K562 (cell line): Measurements from ENCODE around the gene PRPF6. TPM values are rescaled to one million over a fixed set of nuclear protein-coding genes. Genes with fewer than 3 reads are reported as not detected.

ENCODE experiments used
- ATAC-seq: fragments of 200-7000 bp; cut with Tn5 transposase; 3 replicates; pipeline ENCODE4 v1.9.1; 2020; ENCODE audit warnings: moderate library complexity
- BruUV-seq: library from RNA; stranded (reverse); fragments of 400-500 nt; replicated peaks from 2 replicates; lab custom pipeline; 2021; lab: Mats Ljungman, UMichigan
- CTCF ChIA-PET: fragments of 300-600 bp; formaldehyde crosslinking; extraction: SDS; loops from one replicate; lab custom pipeline; 2021; ENCODE audit warnings: low intra/inter-chr PET ratio; lab: Yijun Ruan, JAX
- POLR2A ChIA-PET: fragments of 300-600, 350-650 bp; sonication (Branson Sonifier 250); formaldehyde crosslinking; extraction: SDS; loops from one replicate; lab custom pipeline; 2021; ENCODE audit warnings: antibody characterized with exemption, inconsistent platforms; lab: Yijun Ruan, JAX
- DNase-seq, 4 experiments: peaks; one replicate each; pipeline versions ENCODE4 v3.0.0 to v3.0.0-alpha.2; 2011 to 2018; ENCODE audit warnings: low spot score in 3 of 4, mixed read lengths in 3 of 4; ENCODE audit errors: extremely low read depth in 1 of 4
- FAIRE-seq: peaks from 2 replicates; lab custom pipeline; 2011; peaks lifted over from hg19 to GRCh38; lab: Jason Lieb, UNC
- H2AFZ ChIP-seq: 2 replicates; pipeline ENCODE4 v1.6.0; 2011; ENCODE audit warnings: low read depth, low read length, control low read depth, inconsistent platforms
- H3K27ac ChIP-seq: fragments of 200-600 bp; 3 replicates; pipeline ENCODE4 v1.8.0; 2011; ENCODE audit warnings: low read depth, mild to moderate bottlenecking, control low read depth, inconsistent platforms, low read length, moderate library complexity, mixed read lengths; ENCODE audit errors: extremely low read depth
- H3K27me3 ChIP-seq, 2 experiments: fragments of 300-600 bp in 1 of 2; 2 replicates in 1 of 2; 3 replicates in 1 of 2; pipeline versions ENCODE4 v1.6.0 to v1.8.0; 2011; ENCODE audit warnings: inconsistent platforms in 2 of 2, low read length in 2 of 2, mild to moderate bottlenecking in 1 of 2, mixed read lengths in 1 of 2, moderate library complexity in 1 of 2; ENCODE audit not compliant: control insufficient read depth in 2 of 2, insufficient read depth in 2 of 2
- H3K36me3 ChIP-seq: fragments of 300-600 bp; 3 replicates; pipeline ENCODE4 v1.8.0; 2011; ENCODE audit warnings: mild to moderate bottlenecking, low read length, inconsistent platforms; ENCODE audit not compliant: control insufficient read depth, insufficient read depth
- H3K4me1 ChIP-seq, 2 experiments: fragments of 200-600 bp in 1 of 2; replicated peaks in 1 of 2; 2 replicates in 1 of 2; 3 replicates in 1 of 2; pipeline versions ENCODE4 v1.5.1 to v1.8.0; 2011; ENCODE audit warnings: inconsistent platforms in 2 of 2, low read length in 2 of 2, mild to moderate bottlenecking in 1 of 2, mixed read lengths in 1 of 2, moderate library complexity in 1 of 2; ENCODE audit not compliant: control insufficient read depth in 2 of 2, insufficient read depth in 2 of 2
- H3K4me2 ChIP-seq: 2 replicates; pipeline ENCODE4 v1.6.1; 2011; ENCODE audit warnings: low read length, control low read depth, inconsistent platforms, mixed read lengths; ENCODE audit not compliant: insufficient read depth
- H3K4me3 ChIP-seq: fragments of 200-600 bp; sonication (generic), shearing (Covaris generic); 2 replicates; pipeline ENCODE4 v1.5.1; 2016; ENCODE audit warnings: control low read depth, inconsistent platforms
- H3K79me2 ChIP-seq: fragments of 200-600 bp; 3 replicates; pipeline ENCODE4 v1.8.0; 2011; ENCODE audit warnings: low read length, inconsistent platforms; ENCODE audit not compliant: control insufficient read depth, insufficient read depth
- H3K9ac ChIP-seq, 2 experiments: 2 replicates each; pipeline versions ENCODE4 v1.6.0 to v1.6.1; 2011; ENCODE audit warnings: low read depth in 2 of 2, low read length in 2 of 2, control low read depth in 1 of 2, inconsistent platforms in 1 of 2, mild to moderate bottlenecking in 1 of 2, mixed read lengths in 1 of 2; ENCODE audit not compliant: insufficient read depth in 1 of 2
- H3K9me1 ChIP-seq: one replicate; pipeline ENCODE4 v1.6.0; 2011; ENCODE audit warnings: inconsistent platforms, mild to moderate bottlenecking, low read length, moderate library complexity; ENCODE audit not compliant: control insufficient read depth, insufficient read depth
- H3K9me3 ChIP-seq: replicated peaks from 2 replicates; pipeline ENCODE4 v1.5.1; 2011; ENCODE audit warnings: low read depth, low read length, inconsistent platforms; ENCODE audit not compliant: control insufficient read depth, insufficient read depth
- H4K20me1 ChIP-seq: replicated peaks from 2 replicates; pipeline ENCODE4 v1.6.1; 2011; ENCODE audit warnings: low read length, inconsistent platforms, mixed read lengths; ENCODE audit not compliant: control insufficient read depth, insufficient read depth
- MYC ChIP-seq, 2 experiments: fragments of 250-450 bp in 1 of 2; sonication (Bioruptor Pico) in 1 of 2; IDR thresholded peaks; 2 replicates each; pipeline versions ENCODE4 v1.5.1 to v1.6.1; 2012 to 2021; ENCODE audit warnings: low read depth in 2 of 2, borderline replicate concordance in 1 of 2, improper control_type of control experiment in 1 of 2, low read length in 1 of 2, mild to moderate bottlenecking in 1 of 2, moderate library complexity in 1 of 2
- POLR2G ChIP-seq: fragments of 200-400 bp; formaldehyde crosslinking; IDR thresholded peaks from 2 replicates; pipeline ENCODE4 v1.6.1; 2017; ENCODE audit warnings: low read depth, mild to moderate bottlenecking, antibody characterized with exemption, low read length, moderate library complexity
- RBM22 ChIP-seq: fragments of 200-400 bp; formaldehyde crosslinking; IDR thresholded peaks from 2 replicates; pipeline ENCODE4 v1.6.1; 2018; ENCODE audit warnings: low read length, low read depth; ENCODE audit not compliant: poor library complexity, severe bottlenecking
- WGBS: fragments of 100-300 bp; shearing (Covaris generic); methylation state at CpG from one replicate; pipeline ENCODE4 v1.1.6; 2016; ENCODE audit warnings: low coverage, mixed read lengths; ENCODE audit not compliant: insufficient coverage; ENCODE audit errors: missing lambda C conversion rate; 5-methylcytosine and 5-hydroxymethylcytosine counted together
- in situ Hi-C: fragments of 300-500 bp; cut with MboI; formaldehyde crosslinking; loops from 4 replicates; pipeline ENCODE4 v1.15.0; 2018; ENCODE audit warnings: inconsistent platforms, mixed read lengths
- intact Hi-C: fragments of 100-400 bp; cut with micrococcal nuclease; formaldehyde crosslinking; loops from 2 replicates; pipeline ENCODE4 v1.14.2; 2022
- polyA plus RNA-seq, 8 experiments: library from polyadenylated mRNA; depleted of rRNA in 4 of 8; stranded (reverse) in 5 of 8; unstranded in 3 of 8; fragments of >200 nt; fragmentation: Nextera tagmentation in 2 of 8; fragmentation: Illumina TruSeq in 1 of 8; extraction: Ambion mirVana in 2 of 8; extraction: Trizol in 1 of 8; gene quantifications; 2 replicates each; pipeline versions ENCODE4 v1.2.1 to v1.2.3, GENCODE V29; 2011 to 2014; ENCODE audit warnings: inconsistent platforms in 1 of 8, missing spikeins in 1 of 8
- total RNA-seq, 7 experiments: library from RNA; depleted of rRNA in 6 of 7; stranded (reverse); fragments of >200 nt in 6 of 7; fragmentation: Illumina TruSeq in 2 of 7; extraction: Trizol in 2 of 7; gene quantifications; 2 replicates each; pipeline versions ENCODE4 v1.2.1 to v1.2.3, GENCODE V29; 2011 to 2021; ENCODE audit warnings: low replicate concordance in 1 of 7
- TF ChIP-seq, protein P1 (sequence below), 2 experiments: fragments of 450-650 bp in 1 of 2; sonication (generic) in 1 of 2; formaldehyde crosslinking; conservative IDR thresholded peaks; 2 replicates each; pipeline versions ENCODE4 v1.4.0 to v1.8.1; 2020 to 2022; ENCODE audit warnings: mild to moderate bottlenecking in 1 of 2, missing genetic modification reagents in 1 of 2

PRPF6 gene
- total and polyA plus RNA-seq, 9 of the 15 experiments (the other 6 are each of a cell fraction or from before 2014, with no cell fraction given), result 4.2 to 83.2 (median 59.9) TPM

DNA sequence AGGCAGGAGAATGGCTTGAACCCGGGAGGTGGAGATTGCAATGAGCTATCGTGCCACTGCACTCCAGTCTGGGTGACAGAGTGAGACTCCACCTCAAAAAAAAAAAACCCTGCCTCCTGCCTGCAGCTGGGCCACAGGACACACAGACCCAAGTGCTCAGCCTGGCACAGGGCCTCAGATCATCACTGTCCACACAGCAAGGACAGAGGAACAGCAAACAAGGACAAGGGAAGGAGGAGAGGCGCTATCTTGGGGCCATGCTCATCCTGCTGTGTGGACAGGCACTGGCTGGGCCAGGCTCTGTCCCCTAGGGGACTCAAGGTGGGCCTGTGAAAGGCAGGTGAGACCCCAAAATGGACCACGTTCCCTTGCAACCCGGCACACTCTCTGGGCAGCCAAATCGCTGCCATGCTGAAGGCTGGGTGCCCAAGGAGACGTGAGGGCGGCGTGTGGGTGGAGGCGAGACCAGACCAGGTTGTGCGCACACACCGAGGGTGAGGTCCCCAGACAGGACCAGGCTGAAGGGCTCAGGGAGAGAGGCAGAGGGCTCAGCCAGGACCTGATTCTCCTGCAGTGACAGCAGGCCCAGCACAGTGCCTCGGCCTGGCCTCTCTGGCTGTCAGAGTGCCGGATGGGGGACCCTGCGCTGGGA, 33.8 kb upstream of the PRPF6 start:
- H3K4me3 ChIP-seq, result no peak overlapping the region
- no TSS peak for BruUV-seq

More for the DNA sequence above, 33.8 kb upstream of the PRPF6 start:
- TF ChIP-seq, protein P1, sequence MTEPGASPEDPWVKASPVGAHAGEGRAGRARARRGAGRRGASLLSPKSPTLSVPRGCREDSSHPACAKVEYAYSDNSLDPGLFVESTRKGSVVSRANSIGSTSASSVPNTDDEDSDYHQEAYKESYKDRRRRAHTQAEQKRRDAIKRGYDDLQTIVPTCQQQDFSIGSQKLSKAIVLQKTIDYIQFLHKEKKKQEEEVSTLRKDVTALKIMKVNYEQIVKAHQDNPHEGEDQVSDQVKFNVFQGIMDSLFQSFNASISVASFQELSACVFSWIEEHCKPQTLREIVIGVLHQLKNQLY (CRISPR knock-in tag; conservative IDR thresholded peaks at IDR 0.05), result no peak
- TF ChIP-seq MYC (IDR thresholded peaks at IDR 0.05; ENCODE audit: low read depth, low read length) (no peak), MYC (CRISPR knock-in tag; IDR thresholded peaks at IDR 0.05; ENCODE audit: borderline replicate concordance, low read depth) (no peak), POLR2G (peak; percentile 58; the same call in 1 of the 2 replicates), RBM22 (peak; percentile 15)
- Histone ChIP-seq H3K4me2 (no peak overlapping the region), H3K79me2 (peaks cover 69% of the 10 kb centered on the region), H4K20me1 (peaks cover 68% of the 10 kb centered on the region), H3K27ac (no peak overlapping the region), H3K4me1 (peaks cover 26 to 92% of the 10 kb centered on the region in 2 experiments), H3K9me1 (peaks cover 19% of the 10 kb centered on the region), H3K27me3 (no peaks in the 10 kb centered on the region), H3K36me3 (peaks cover 66% of the 10 kb centered on the region; the same call in 2 of the 3 replicates), H2AFZ (no peak overlapping the region), H3K9ac (peak overlapping the region in 1 of 2 experiments; percentile 77; a peak in 2 of 4 replicates), H3K9me3 (no peaks in the 10 kb centered on the region)
- ATAC-seq, result no peak
- DNase-seq, result no peak
- WGBS, result 88% methylated on average over 9 of the region's 15 CpGs
- no peak for FAIRE-seq
- in situ Hi-C loops, result no loop called here
- intact Hi-C loops, result no loop called here
- CTCF ChIA-PET, result no interaction called here
- POLR2A ChIA-PET, result interaction anchor here (0.7 kb wide), 1 partner anchor 165 kb away, joined by 3 read pairs; no protein-coding TSS in a partner anchor
